ENCODE results near the gene KCNK17. TPM values are rescaled to one million over a fixed set of nuclear protein-coding genes. Genes with fewer than 3 reads are reported as not detected.

Gene KCNK17
- total RNA-seq, 1 donor from 2014 or later: 3.7 TPM

GRCh38 chr6:39341352-39341751 is 27.1 kb upstream of the KCNK17 start:
- TF ChIP-seq, protein P1, sequence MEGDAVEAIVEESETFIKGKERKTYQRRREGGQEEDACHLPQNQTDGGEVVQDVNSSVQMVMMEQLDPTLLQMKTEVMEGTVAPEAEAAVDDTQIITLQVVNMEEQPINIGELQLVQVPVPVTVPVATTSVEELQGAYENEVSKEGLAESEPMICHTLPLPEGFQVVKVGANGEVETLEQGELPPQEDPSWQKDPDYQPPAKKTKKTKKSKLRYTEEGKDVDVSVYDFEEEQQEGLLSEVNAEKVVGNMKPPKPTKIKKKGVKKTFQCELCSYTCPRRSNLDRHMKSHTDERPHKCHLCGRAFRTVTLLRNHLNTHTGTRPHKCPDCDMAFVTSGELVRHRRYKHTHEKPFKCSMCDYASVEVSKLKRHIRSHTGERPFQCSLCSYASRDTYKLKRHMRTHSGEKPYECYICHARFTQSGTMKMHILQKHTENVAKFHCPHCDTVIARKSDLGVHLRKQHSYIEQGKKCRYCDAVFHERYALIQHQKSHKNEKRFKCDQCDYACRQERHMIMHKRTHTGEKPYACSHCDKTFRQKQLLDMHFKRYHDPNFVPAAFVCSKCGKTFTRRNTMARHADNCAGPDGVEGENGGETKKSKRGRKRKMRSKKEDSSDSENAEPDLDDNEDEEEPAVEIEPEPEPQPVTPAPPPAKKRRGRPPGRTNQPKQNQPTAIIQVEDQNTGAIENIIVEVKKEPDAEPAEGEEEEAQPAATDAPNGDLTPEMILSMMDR (IDR thresholded peaks at IDR 0.05): no peak
- no peak for ATAC-seq
- intact Hi-C loops (cut with DNase I): no loop called here
- H3K4me1 ChIP-seq: peaks cover 35% of the 10 kb centered on the region
- no peaks in the 10 kb centered on the region for H3K36me3 ChIP-seq
- H3K27me3 ChIP-seq: no peaks in the 10 kb centered on the region
- H3K4me3 ChIP-seq: no peak overlapping the region
- no peaks in the 10 kb centered on the region for H3K9me3 ChIP-seq
- H3K27ac ChIP-seq: no peak overlapping the region
- DNase-seq: no peak

- intact Hi-C loops (cut with DNase I): no loop called here
Observed at GRCh38 chr6:39339868-39340550, 25.8 kb upstream of the KCNK17 start.

GRCh38 chr6:39339096-39339867 is 25.1 kb upstream of the KCNK17 start:
- TF ChIP-seq, protein P1 (IDR thresholded peaks at IDR 0.05): no peak
- Histone ChIP-seq H3K4me3 (no peak overlapping the region), H3K9me3 (no peaks in the 10 kb centered on the region), H3K4me1 (peaks cover 35% of the 10 kb centered on the region), H3K27me3 (no peaks in the 10 kb centered on the region), H3K27ac (peak overlapping the region; percentile 58), H3K36me3 (no peaks in the 10 kb centered on the region)
- intact Hi-C loops (cut with DNase I): no loop called here
- DNase-seq (no peak), ATAC-seq (no peak)

More at GRCh38 chr6:39339868-39340550, 25.8 kb upstream of the KCNK17 start:
- Histone ChIP-seq H3K27me3 (no peaks in the 10 kb centered on the region), H3K4me1 (peaks cover 35% of the 10 kb centered on the region), H3K36me3 (no peaks in the 10 kb centered on the region), H3K9me3 (no peaks in the 10 kb centered on the region), H3K27ac (peak overlapping the region; percentile 58), H3K4me3 (no peak overlapping the region)
- ATAC-seq (peak; percentile 81), DNase-seq (peak; percentile 78)
- TF ChIP-seq, protein P1 (IDR thresholded peaks at IDR 0.05): no peak

DNA sequence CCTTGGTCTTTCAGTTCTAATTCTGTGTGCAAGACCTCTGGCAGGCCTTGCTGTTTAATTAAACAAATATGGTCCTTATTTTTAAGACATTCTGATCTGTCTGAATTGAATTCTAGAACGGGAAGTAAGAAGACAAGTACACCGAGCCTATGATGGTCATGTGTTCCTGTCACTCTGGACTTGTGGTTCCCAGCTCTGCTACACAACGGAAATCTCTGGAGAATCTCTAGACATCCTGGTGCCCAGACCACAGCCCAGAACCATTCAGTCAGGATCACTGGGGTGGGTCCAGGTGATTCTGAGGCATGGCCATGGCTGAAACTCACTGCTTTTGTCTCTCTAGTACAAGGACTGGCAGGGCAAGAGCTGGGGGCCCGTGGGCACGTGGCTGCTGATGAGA is 24.2 kb upstream of the KCNK17 start:
- H3K36me3 ChIP-seq: no peaks in the 10 kb centered on the region
- H3K27ac ChIP-seq: no peak overlapping the region
- H3K27me3 ChIP-seq: no peaks in the 10 kb centered on the region
- intact Hi-C loops (cut with DNase I): no loop called here
- peaks cover 32% of the 10 kb centered on the region for H3K4me1 ChIP-seq
- ATAC-seq (no peak), DNase-seq (no peak)
- H3K4me3 ChIP-seq: no peak overlapping the region
- TF ChIP-seq, protein P1 (IDR thresholded peaks at IDR 0.05): no peak
- H3K9me3 ChIP-seq: no peaks in the 10 kb centered on the region

DNA sequence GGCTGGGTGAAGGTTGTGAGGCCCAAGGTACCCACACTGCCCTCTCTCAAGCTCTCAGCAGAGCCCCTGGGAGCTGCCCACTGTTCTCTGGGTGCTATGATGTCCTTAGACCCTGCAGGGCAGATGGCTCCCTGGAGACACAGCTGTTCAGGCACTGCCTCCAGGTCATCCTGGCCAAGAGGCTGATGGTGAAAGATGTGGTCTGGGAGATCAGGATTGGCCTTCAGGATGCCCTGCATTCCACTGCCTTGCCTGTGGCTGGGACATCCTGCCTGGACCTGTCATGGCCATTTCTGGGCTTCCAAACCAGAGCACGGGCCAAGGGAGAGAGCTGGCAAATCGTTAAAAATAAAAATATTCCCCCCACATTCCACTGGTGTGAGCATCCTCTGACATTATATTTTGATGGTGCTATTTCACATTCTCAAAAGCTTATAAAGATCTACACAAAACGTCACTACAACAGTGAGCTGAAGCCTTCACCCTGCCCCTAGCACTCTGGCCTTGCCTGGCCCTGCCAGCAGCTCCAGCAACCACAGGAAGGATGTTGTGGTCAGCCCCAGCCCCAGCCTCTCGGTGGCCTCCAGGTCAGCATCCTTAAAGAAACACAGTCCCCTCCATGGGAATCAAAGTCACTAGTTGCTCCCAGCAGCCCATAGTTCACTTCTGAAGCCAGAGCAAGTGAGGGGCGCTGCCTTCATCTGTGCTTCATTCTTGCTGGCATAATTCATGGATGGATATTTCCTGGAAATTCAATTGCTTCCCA is 21.7 kb upstream of the KCNK17 start:
- ATAC-seq (peak; percentile 44), DNase-seq (no peak)
- Histone ChIP-seq H3K27ac (no peak overlapping the region), H3K4me3 (no peak overlapping the region), H3K9me3 (no peaks in the 10 kb centered on the region), H3K27me3 (no peaks in the 10 kb centered on the region), H3K36me3 (no peaks in the 10 kb centered on the region), H3K4me1 (peaks cover 22% of the 10 kb centered on the region)
- TF ChIP-seq, protein P1 (IDR thresholded peaks at IDR 0.05): no peak
- intact Hi-C loops (cut with DNase I): no loop called here
